Activated CD4-positive, alpha-beta memory T cell treated with anti-CD3 and anti-CD28 coated beads for 36 hours (primary cell): ENCODE data around the gene FER1L5. TPM values are rescaled to one million over a fixed set of nuclear protein-coding genes. Genes with fewer than 3 reads are reported as not detected.

Source experiments
- CTCF ChIA-PET: fragments of 350-600 bp; sonication (Branson Sonifier 250); formaldehyde crosslinking; loops from one replicate; lab custom pipeline; 2021; ENCODE audit warnings: antibody characterized with exemption, inconsistent platforms; lab: Charles Lee
- POLR2A ChIA-PET: fragments of 350-600 bp; sonication (Branson Sonifier 250); formaldehyde crosslinking; loops from one replicate; lab custom pipeline; 2021; ENCODE audit warnings: antibody characterized with exemption; lab: Charles Lee
- DNase-seq: peaks from one replicate; pipeline ENCODE4 v3.0.0-alpha.2; 2020
- H3K27ac Mint-ChIP-seq: one replicate; pipeline ENCODE4 v1.8.0; 2021; ENCODE audit warnings: mixed read lengths
- H3K27me3 Mint-ChIP-seq: one replicate; pipeline ENCODE4 v1.8.0; 2021; ENCODE audit warnings: mixed read lengths
- H3K36me3 Mint-ChIP-seq: one replicate; pipeline ENCODE4 v1.8.0; 2021; ENCODE audit warnings: mixed read lengths
- H3K4me1 Mint-ChIP-seq: one replicate; pipeline ENCODE4 v1.8.0; 2021; ENCODE audit warnings: low read depth, mixed read lengths
- H3K4me3 Mint-ChIP-seq: one replicate; pipeline ENCODE4 v1.8.0; 2021; ENCODE audit warnings: mild to moderate bottlenecking, mixed read lengths
- H3K9me3 Mint-ChIP-seq: one replicate; pipeline ENCODE4 v1.8.0; 2021; ENCODE audit warnings: mixed read lengths
- intact Hi-C: fragments of 100-400 bp; cut with micrococcal nuclease; formaldehyde crosslinking; loops from one replicate; pipeline ENCODE4 v1.15.1; 2023
- total RNA-seq, 2 experiments: library from RNA; stranded (reverse); gene quantifications; one replicate each; pipeline ENCODE4 v1.2.3, GENCODE V29; 2021

Gene FER1L5
- not detected for total RNA-seq

GRCh38 chr2:96642564-96643360 is at the start of gene FER1L5:
Gene FER1L5 (plus strand): TSS chr2:96642764. CDS start chr2:96642837, 73 bp downstream.
- Mint-ChIP-seq H3K36me3 (no peaks in the 10 kb centered on the region), H3K27ac (no peak within 1 kb of the TSS), H3K27me3 (no peaks in the 10 kb centered on the region), H3K9me3 (no peaks in the 10 kb centered on the region), H3K4me1 (no peaks in the 10 kb centered on the region), H3K4me3 (no peak within 1 kb of the TSS)
- DNase-seq, result no peak
- intact Hi-C loops, result no loop called here
- ChIA-PET CTCF (interaction anchor here (0.7 kb wide), 1 partner anchor 158 kb away, joined by 4 read pairs; no protein-coding TSS in a partner anchor), POLR2A (no interaction called here)

- Mint-ChIP-seq H3K9me3 (no peaks in the 10 kb centered on the region), H3K27me3 (no peaks in the 10 kb centered on the region), H3K36me3 (peaks cover 49% of the 10 kb centered on the region), H3K4me1 (peaks cover 43% of the 10 kb centered on the region), H3K27ac (peak overlapping the region; percentile 96), H3K4me3 (no peak overlapping the region)
- no peak for DNase-seq
- ChIA-PET CTCF (interaction anchor here (1.0 to 2.2 kb wide), 9 partner anchors 11 to 602 kb away, joined by 3 to 9 read pairs (median 3); partner anchors contain the start of gene ANKRD36), POLR2A (interaction anchor here (1.0 to 2.0 kb wide), 3 partner anchors 12 to 57 kb away, joined by 3 to 5 read pairs (median 4); no protein-coding TSS in a partner anchor)
- intact Hi-C loops, result loop anchor here (1.0 to 5.0 kb wide), 2 partner anchors 23 to 43 kb away; partner anchors contain the start of gene KANSL3
These were observed 48.3 kb upstream of the FER1L5 start for GRCh38 chr2:96594282-96594681.

GRCh38 chr2:96594691-96595152 is 47.8 kb upstream of the FER1L5 start:
- Mint-ChIP-seq H3K36me3 (peaks cover 46% of the 10 kb centered on the region), H3K4me3 (no peak overlapping the region), H3K4me1 (peaks cover 41% of the 10 kb centered on the region), H3K27me3 (no peaks in the 10 kb centered on the region), H3K9me3 (no peaks in the 10 kb centered on the region), H3K27ac (peak overlapping the region; percentile 96)
- ChIA-PET CTCF (interaction anchor here (1.0 to 2.2 kb wide), 8 partner anchors 11 to 518 kb away, joined by 3 to 9 read pairs (median 4); partner anchors contain the start of gene ANKRD36), POLR2A (interaction anchor here (0.6 to 2.0 kb wide), 4 partner anchors 12 to 316 kb away, joined by 3 to 5 read pairs (median 4); no protein-coding TSS in a partner anchor)
- peak; percentile 53 for DNase-seq
- intact Hi-C loops, result loop anchor here (1.0 to 5.0 kb wide), 2 partner anchors 23 to 43 kb away; partner anchors contain the start of gene KANSL3

- POLR2A ChIA-PET, result no interaction called here
- Mint-ChIP-seq H3K27ac (no peak overlapping the region), H3K27me3 (no peaks in the 10 kb centered on the region), H3K36me3 (peaks cover 58% of the 10 kb centered on the region), H3K4me1 (peaks cover 49% of the 10 kb centered on the region), H3K4me3 (no peak overlapping the region), H3K9me3 (no peaks in the 10 kb centered on the region)
- DNase-seq, result no peak
- intact Hi-C loops, result no loop called here
- CTCF ChIA-PET, result no interaction called here
These were observed 46.0 kb upstream of the FER1L5 start for GRCh38 chr2:96596596-96596995.

GRCh38 chr2:96599941-96600340 is 42.6 kb upstream of the FER1L5 start:
- POLR2A ChIA-PET, result no interaction called here
- H3K36me3 Mint-ChIP-seq, result peaks cover 45% of the 10 kb centered on the region
- CTCF ChIA-PET, result no interaction called here
- no peaks in the 10 kb centered on the region for H3K27me3 Mint-ChIP-seq
- intact Hi-C loops, result no loop called here
- peaks cover 30% of the 10 kb centered on the region for H3K4me1 Mint-ChIP-seq
- H3K27ac Mint-ChIP-seq, result peak overlapping the region; percentile 49
- no peak for DNase-seq
- no peak overlapping the region for H3K4me3 Mint-ChIP-seq
- no peaks in the 10 kb centered on the region for H3K9me3 Mint-ChIP-seq

GRCh38 chr2:96601382-96602292 is 40.9 kb upstream of the FER1L5 start:
- ChIA-PET POLR2A (interaction anchor here (0.9 kb wide), 1 partner anchor 16 kb away, joined by 3 read pairs; no protein-coding TSS in a partner anchor), CTCF (interaction anchor here (0.6 to 1.7 kb wide), 2 partner anchors 159 to 204 kb away, joined by 3 to 4 read pairs; partner anchors contain the start of gene CNNM4)
- intact Hi-C loops, result no loop called here
- peak overlapping the region; percentile 85 for H3K27ac Mint-ChIP-seq
- H3K4me3 Mint-ChIP-seq, result no peak overlapping the region
- H3K36me3 Mint-ChIP-seq, result peaks cover 44% of the 10 kb centered on the region
- no peaks in the 10 kb centered on the region for H3K9me3 Mint-ChIP-seq
- peak; percentile 64 for DNase-seq
- no peaks in the 10 kb centered on the region for H3K27me3 Mint-ChIP-seq
- H3K4me1 Mint-ChIP-seq, result peaks cover 20% of the 10 kb centered on the region

GRCh38 chr2:96602330-96602823 is 40.2 kb upstream of the FER1L5 start:
- H3K27ac Mint-ChIP-seq, result peak overlapping the region; percentile 58
- H3K9me3 Mint-ChIP-seq, result no peaks in the 10 kb centered on the region
- ChIA-PET CTCF (interaction anchor here (0.6 to 1.7 kb wide), 2 partner anchors 158 to 204 kb away, joined by 3 to 4 read pairs; partner anchors contain the start of gene CNNM4), POLR2A (interaction anchor here (0.9 kb wide), 1 partner anchor 15 kb away, joined by 3 read pairs; no protein-coding TSS in a partner anchor)
- peak; percentile 29 for DNase-seq
- H3K4me1 Mint-ChIP-seq, result peaks cover 16% of the 10 kb centered on the region
- H3K4me3 Mint-ChIP-seq, result no peak overlapping the region
- intact Hi-C loops, result no loop called here
- H3K27me3 Mint-ChIP-seq, result no peaks in the 10 kb centered on the region
- H3K36me3 Mint-ChIP-seq, result peaks cover 45% of the 10 kb centered on the region

- Mint-ChIP-seq H3K4me1 (peaks cover 16% of the 10 kb centered on the region), H3K27ac (no peak overlapping the region), H3K4me3 (no peak overlapping the region), H3K36me3 (peaks cover 54% of the 10 kb centered on the region), H3K9me3 (no peaks in the 10 kb centered on the region), H3K27me3 (no peaks in the 10 kb centered on the region)
- intact Hi-C loops, result no loop called here
- ChIA-PET CTCF (interaction anchor here (1.4 kb wide), 1 partner anchor 158 kb away, joined by 3 read pairs; no protein-coding TSS in a partner anchor), POLR2A (interaction anchor here (1.3 kb wide), 1 partner anchor 47 kb away, joined by 4 read pairs; no protein-coding TSS in a partner anchor)
- no peak for DNase-seq
These were observed 38.5 kb upstream of the FER1L5 start for GRCh38 chr2:96604104-96604503.

GRCh38 chr2:96608469-96609455 is 33.8 kb upstream of the FER1L5 start:
- ChIA-PET POLR2A (no interaction called here), CTCF (interaction anchor here (0.6 kb wide), 1 partner anchor 1082 kb away, joined by 3 read pairs; no protein-coding TSS in a partner anchor)
- no peaks in the 10 kb centered on the region for H3K9me3 Mint-ChIP-seq
- peak overlapping the region; percentile 64 for H3K27ac Mint-ChIP-seq
- H3K4me1 Mint-ChIP-seq, result no peaks in the 10 kb centered on the region
- peaks cover 62% of the 10 kb centered on the region for H3K36me3 Mint-ChIP-seq
- no peak for DNase-seq
- H3K27me3 Mint-ChIP-seq, result no peaks in the 10 kb centered on the region
- H3K4me3 Mint-ChIP-seq, result no peak overlapping the region
- intact Hi-C loops, result no loop called here

GRCh38 chr2:96616128-96616527 is 26.4 kb upstream of the FER1L5 start:
- Mint-ChIP-seq H3K27ac (peak overlapping the region; percentile 88), H3K9me3 (no peaks in the 10 kb centered on the region), H3K36me3 (peaks cover 36% of the 10 kb centered on the region), H3K27me3 (no peaks in the 10 kb centered on the region), H3K4me1 (peaks cover 17% of the 10 kb centered on the region), H3K4me3 (no peak overlapping the region)
- ChIA-PET CTCF (interaction anchor here (0.7 to 1.1 kb wide), 2 partner anchors 209 to 250 kb away, joined by 3 read pairs; no protein-coding TSS in a partner anchor), POLR2A (no interaction called here)
- intact Hi-C loops, result no loop called here
- DNase-seq, result no peak
